HG03439 (cell line): ENCODE results near the gene LIG1.
"Not testable (repeated sequence)": the region's sequence is repeated elsewhere in the genome, so short reads cannot be mapped to it uniquely, and the experiment has no call there.

ENCODE experiments used
- ATAC-seq: cut with Tn5 transposase; IDR thresholded peaks from one replicate; pipeline ENCODE4 v1.9.1; 2021; ENCODE audit warnings: mild to moderate bottlenecking, moderate library complexity; ENCODE audit not compliant: unreplicated experiment

The LIG1 gene

GRCh38 chr19:48085904-48086864 is 84.0 kb downstream of the LIG1 start:
- no peak for ATAC-seq

GRCh38 chr19:48085076-48085475 is 85.1 kb downstream of the LIG1 start:
- no peak for ATAC-seq

DNA sequence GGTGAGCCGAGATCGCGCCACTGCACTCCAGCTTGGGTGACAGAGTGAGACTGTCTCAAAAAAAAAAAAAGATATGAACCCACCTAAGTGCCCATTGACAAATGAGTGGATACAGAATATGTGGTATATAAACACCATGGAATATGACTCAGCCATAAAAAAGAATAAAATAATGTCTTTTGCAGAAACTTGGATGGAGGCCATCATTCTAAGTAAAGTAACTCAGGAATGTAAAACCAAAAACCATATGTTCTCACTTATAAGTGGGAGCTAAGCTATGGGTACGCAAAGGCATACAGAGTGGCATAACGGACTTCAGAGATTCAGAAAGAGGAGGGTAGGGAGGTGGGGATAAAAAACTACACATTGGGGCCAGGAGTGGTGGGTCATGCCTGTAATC is 89.0 kb downstream of the LIG1 start:
- no peak for ATAC-seq

GRCh38 chr19:48070177-48070769 is 99.9 kb downstream of the LIG1 start:
- not testable (repeated sequence) for ATAC-seq

- ATAC-seq: no peak
Measured at GRCh38 chr19:48069435-48069834, 100.7 kb downstream of the LIG1 start.
